Daoy (cell line): ENCODE results near the gene LHFPL5. TPM values are rescaled to one million over a fixed set of nuclear protein-coding genes. Genes with fewer than 3 reads are reported as not detected.

ENCODE experiments used
- DNase-seq: peaks from one replicate; pipeline ENCODE4 v3.0.0-alpha.2; 2015; ENCODE audit warnings: low read depth
- total RNA-seq: library from RNA; depleted of rRNA; stranded (reverse); fragments of >200 nt; shearing (Covaris generic); gene quantifications from 2 replicates; pipeline ENCODE4 v1.2.3, GENCODE V29; 2014

Gene LHFPL5
- total RNA-seq, 1 experiment from 2014 or later, result not detected

- no peak for DNase-seq
Observed at GRCh38 chr6:35794536-35795452, 10.4 kb upstream of the LHFPL5 start.

- DNase-seq, result no peak
Observed at GRCh38 chr6:35795453-35796071, 9.6 kb upstream of the LHFPL5 start.

- no peak for DNase-seq
Observed at GRCh38 chr6:35796236-35796635, 8.9 kb upstream of the LHFPL5 start.

- DNase-seq, result no peak
Observed at GRCh38 chr6:35797837-35798526, 7.2 kb upstream of the LHFPL5 start.

GRCh38 chr6:35798706-35799105, 6.4 kb upstream of the LHFPL5 start:
- no peak for DNase-seq

- no peak for DNase-seq
Observed at GRCh38 chr6:35801148-35801547, 4.0 kb upstream of the LHFPL5 start.

- peak; percentile 37 for DNase-seq
Observed at GRCh38 chr6:35808688-35809087, 3.5 kb downstream of the LHFPL5 start.

- no peak for DNase-seq
Observed at GRCh38 chr6:35809809-35810208, 4.7 kb downstream of the LHFPL5 start.

GRCh38 chr6:35810971-35811698, 6.0 kb downstream of the LHFPL5 start:
- DNase-seq, result peak; percentile 62

GRCh38 chr6:35811699-35811995, 6.5 kb downstream of the LHFPL5 start:
- no peak for DNase-seq

GRCh38 chr6:35817515-35817914, 12.4 kb downstream of the LHFPL5 start:
- DNase-seq, result no peak

GRCh38 chr6:35823601-35824000, 18.4 kb downstream of the LHFPL5 start:
- no peak for DNase-seq

- DNase-seq, result no peak
Observed at GRCh38 chr6:35824552-35825192, 19.5 kb downstream of the LHFPL5 start.

- DNase-seq, result no peak
Observed at GRCh38 chr6:35829306-35829705, 24.2 kb downstream of the LHFPL5 start.

- DNase-seq, result no peak
Observed at GRCh38 chr6:35831257-35832007, 26.3 kb downstream of the LHFPL5 start.

GRCh38 chr6:35833536-35833935, 28.4 kb downstream of the LHFPL5 start:
- no peak for DNase-seq

GRCh38 chr6:35839019-35839418, 33.9 kb downstream of the LHFPL5 start:
- no peak for DNase-seq

GRCh38 chr6:35842381-35842780, 37.2 kb downstream of the LHFPL5 start:
- DNase-seq, result no peak

GRCh38 chr6:35844290-35844689, 39.1 kb downstream of the LHFPL5 start:
- no peak for DNase-seq

- DNase-seq, result no peak
Observed at GRCh38 chr6:35850208-35850607, 45.1 kb downstream of the LHFPL5 start.

- no peak for DNase-seq
Observed at GRCh38 chr6:35852994-35853393, 47.8 kb downstream of the LHFPL5 start.
